IPS-15b (cell line): Measurements from ENCODE around the gene TMEM143.

Source experiments
- H3K27me3 ChIP-seq: one replicate; pipeline ENCODE4 v1.6.1; 2013; ENCODE audit warnings: low read length; ENCODE audit not compliant: control insufficient read depth, insufficient read depth
- H3K36me3 ChIP-seq: one replicate; pipeline ENCODE4 v1.6.1; 2013; ENCODE audit warnings: low read length; ENCODE audit not compliant: control insufficient read depth, insufficient read depth
- H3K4me1 ChIP-seq: one replicate; pipeline ENCODE4 v1.6.1; 2013; ENCODE audit warnings: mild to moderate bottlenecking, low read length; ENCODE audit not compliant: control insufficient read depth, insufficient read depth
- H3K4me3 ChIP-seq: one replicate; pipeline ENCODE4 v1.5.1; 2013; ENCODE audit warnings: low read depth, low read length
- H3K9ac ChIP-seq: one replicate; pipeline ENCODE4 v1.6.1; 2013; ENCODE audit warnings: low read depth, mild to moderate bottlenecking, low read length
- H3K9me3 ChIP-seq: one replicate; pipeline ENCODE4 v1.6.1; 2013; ENCODE audit warnings: mild to moderate bottlenecking, low read length; ENCODE audit not compliant: control insufficient read depth, insufficient read depth

TMEM143 gene

GRCh38 chr19:48365602-48366001 is 1.9 kb upstream of the TMEM143 start:
- Histone ChIP-seq H3K27me3 (no peaks in the 10 kb centered on the region), H3K9ac (no peak overlapping the region), H3K36me3 (no peaks in the 10 kb centered on the region), H3K4me3 (no peak overlapping the region), H3K4me1 (peaks cover 3% of the 10 kb centered on the region), H3K9me3 (no peaks in the 10 kb centered on the region)

DNA sequence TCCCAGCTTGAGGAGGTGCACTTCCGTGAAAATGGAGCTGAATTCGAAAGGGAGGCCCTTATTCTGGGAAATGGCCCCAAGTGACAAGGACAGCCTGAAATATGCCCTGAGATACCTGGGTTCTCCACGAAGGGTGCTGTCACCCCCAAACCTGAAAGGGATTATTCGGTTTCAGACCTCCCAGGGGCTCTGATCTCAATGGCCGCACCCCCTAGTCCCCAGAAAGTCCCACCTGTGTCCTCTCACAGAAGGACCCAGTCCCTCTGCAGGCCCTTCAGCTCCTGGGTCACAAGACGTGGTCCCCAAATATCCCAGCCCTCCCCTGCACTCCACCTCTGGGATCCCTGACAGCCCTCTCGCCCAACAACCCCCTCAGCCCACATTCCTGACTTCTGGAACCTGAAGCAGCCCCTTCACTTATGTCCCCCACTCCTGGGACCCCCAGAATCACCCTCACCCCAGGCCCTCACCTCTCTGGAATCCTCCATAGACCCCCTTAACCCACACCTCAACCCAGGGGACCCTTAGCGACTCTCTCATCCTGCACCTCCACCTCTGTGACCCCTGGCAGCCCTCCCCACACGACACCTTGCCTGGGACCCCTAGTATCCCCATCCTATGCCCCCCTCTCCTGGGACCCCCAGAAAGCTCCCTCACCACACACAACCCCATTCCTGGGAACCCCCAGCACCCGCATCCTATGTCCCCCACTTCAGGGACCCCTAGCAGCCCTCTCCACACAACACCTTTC is 1.0 kb upstream of the TMEM143 start:
- Histone ChIP-seq H3K36me3 (no peaks in the 10 kb centered on the region), H3K4me1 (peaks cover 3% of the 10 kb centered on the region), H3K27me3 (no peaks in the 10 kb centered on the region), H3K4me3 (peak overlapping the region; percentile 56), H3K9ac (peak overlapping the region; percentile 79), H3K9me3 (no peaks in the 10 kb centered on the region)

- Histone ChIP-seq H3K9me3 (no peaks in the 10 kb centered on the region), H3K4me3 (peak overlapping the region; percentile 68), H3K36me3 (no peaks in the 10 kb centered on the region), H3K27me3 (no peaks in the 10 kb centered on the region), H3K4me1 (peaks cover 3% of the 10 kb centered on the region), H3K9ac (peak overlapping the region; percentile 80)
Observed at GRCh38 chr19:48363500-48363809, 285 bp downstream of the TMEM143 start.

- no peaks in the 10 kb centered on the region for H3K9me3 ChIP-seq
- H3K9ac ChIP-seq = peak overlapping the region; percentile 80
- H3K4me3 ChIP-seq = peak overlapping the region; percentile 68
- H3K4me1 ChIP-seq = peaks cover 3% of the 10 kb centered on the region
- no peaks in the 10 kb centered on the region for H3K27me3 ChIP-seq
- H3K36me3 ChIP-seq = no peaks in the 10 kb centered on the region
Observed at GRCh38 chr19:48362716-48363499, 832 bp downstream of the TMEM143 start.

DNA sequence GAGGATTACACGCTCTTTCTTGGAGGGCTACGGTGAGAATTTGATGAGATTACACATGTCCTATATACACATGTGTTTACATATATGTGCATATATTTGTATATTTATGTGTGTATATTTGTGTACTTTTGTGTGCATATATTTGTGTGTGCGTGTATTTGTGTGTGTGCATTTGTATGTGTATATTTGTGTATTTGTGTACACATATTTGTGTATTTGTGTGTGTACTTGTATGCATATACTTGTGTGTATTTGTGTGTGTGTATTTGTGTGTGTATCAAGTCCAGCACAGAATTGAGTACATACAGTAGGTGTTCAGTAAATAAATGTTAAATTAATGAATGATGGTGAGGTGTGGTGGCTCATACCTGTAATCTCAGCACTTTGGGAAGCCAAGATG is 1.8 kb downstream of the TMEM143 start:
- H3K9me3 ChIP-seq = no peaks in the 10 kb centered on the region
- no peaks in the 10 kb centered on the region for H3K27me3 ChIP-seq
- H3K36me3 ChIP-seq = no peaks in the 10 kb centered on the region
- H3K9ac ChIP-seq = no peak overlapping the region
- no peak overlapping the region for H3K4me3 ChIP-seq
- H3K4me1 ChIP-seq = peaks cover 3% of the 10 kb centered on the region

DNA sequence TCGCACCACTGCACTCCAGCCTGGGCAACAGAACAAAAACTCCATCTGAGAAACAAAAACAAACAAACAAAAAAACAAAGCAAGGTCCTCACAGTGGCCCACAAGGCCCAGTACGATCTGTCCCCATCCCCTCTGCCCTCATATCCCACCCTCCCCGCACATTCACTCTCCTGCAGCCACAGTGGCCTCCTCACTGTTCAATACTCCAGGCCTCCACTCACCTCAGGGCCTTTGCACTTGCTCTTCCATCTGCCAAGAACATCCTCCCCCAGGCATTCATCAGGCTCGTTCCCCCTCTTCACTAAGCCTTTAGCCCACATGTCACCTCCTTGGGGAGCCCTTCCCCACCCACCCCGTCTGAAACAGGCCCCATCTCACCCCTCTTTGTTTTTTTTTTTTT is 4.6 kb downstream of the TMEM143 start:
- H3K9me3 ChIP-seq = no peaks in the 10 kb centered on the region
- H3K4me1 ChIP-seq = no peaks in the 10 kb centered on the region
- no peaks in the 10 kb centered on the region for H3K36me3 ChIP-seq
- no peaks in the 10 kb centered on the region for H3K27me3 ChIP-seq
- no peak overlapping the region for H3K4me3 ChIP-seq
- no peak overlapping the region for H3K9ac ChIP-seq

- no peaks in the 10 kb centered on the region for H3K36me3 ChIP-seq
- H3K27me3 ChIP-seq = no peaks in the 10 kb centered on the region
- H3K4me3 ChIP-seq = no peak overlapping the region
- no peak overlapping the region for H3K9ac ChIP-seq
- no peaks in the 10 kb centered on the region for H3K4me1 ChIP-seq
- no peaks in the 10 kb centered on the region for H3K9me3 ChIP-seq
Observed at GRCh38 chr19:48355365-48355954, 8.3 kb downstream of the TMEM143 start.

- H3K4me3 ChIP-seq = no peak overlapping the region
- H3K9me3 ChIP-seq = no peaks in the 10 kb centered on the region
- no peaks in the 10 kb centered on the region for H3K36me3 ChIP-seq
- H3K9ac ChIP-seq = no peak overlapping the region
- H3K27me3 ChIP-seq = no peaks in the 10 kb centered on the region
- H3K4me1 ChIP-seq = no peaks in the 10 kb centered on the region
Observed at GRCh38 chr19:48354332-48354992, 9.3 kb downstream of the TMEM143 start.

GRCh38 chr19:48353677-48354076 is 10.1 kb downstream of the TMEM143 start:
- Histone ChIP-seq H3K9me3 (no peaks in the 10 kb centered on the region), H3K27me3 (no peaks in the 10 kb centered on the region), H3K4me3 (no peak overlapping the region), H3K4me1 (no peaks in the 10 kb centered on the region), H3K9ac (no peak overlapping the region), H3K36me3 (no peaks in the 10 kb centered on the region)

- no peaks in the 10 kb centered on the region for H3K4me1 ChIP-seq
- H3K27me3 ChIP-seq = no peaks in the 10 kb centered on the region
- H3K4me3 ChIP-seq = no peak overlapping the region
- H3K9me3 ChIP-seq = no peaks in the 10 kb centered on the region
- no peak overlapping the region for H3K9ac ChIP-seq
- H3K36me3 ChIP-seq = no peaks in the 10 kb centered on the region
Observed at GRCh38 chr19:48351341-48351752, 12.4 kb downstream of the TMEM143 start.

DNA sequence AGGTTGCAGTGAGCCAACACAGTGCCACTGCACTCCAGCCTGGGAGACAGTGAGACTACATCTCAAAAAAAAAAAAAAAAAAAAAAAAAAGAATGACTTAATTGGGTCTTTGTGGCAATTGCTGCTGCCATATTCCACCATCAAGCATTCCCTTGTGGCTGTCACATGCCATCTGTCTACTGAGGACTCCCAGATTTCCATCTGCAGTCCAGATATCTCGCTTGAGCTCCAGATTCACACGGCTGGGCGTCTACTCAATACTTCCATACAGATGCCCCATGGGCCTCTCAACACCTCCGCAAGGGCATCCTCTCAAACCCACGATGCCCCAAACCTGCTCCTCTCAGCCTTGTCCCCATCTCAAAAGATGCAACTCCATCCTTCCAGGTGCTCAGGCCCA is 12.9 kb downstream of the TMEM143 start:
- Histone ChIP-seq H3K27me3 (no peaks in the 10 kb centered on the region), H3K9me3 (no peaks in the 10 kb centered on the region), H3K4me3 (no peak overlapping the region), H3K4me1 (no peaks in the 10 kb centered on the region), H3K9ac (no peak overlapping the region), H3K36me3 (no peaks in the 10 kb centered on the region)
